ENCODE data around the gene TFF1.

The TFF1 gene

GRCh38 chr21:42358937-42359336 is 7.4 kb downstream of the TFF1 start:
- no peak for DNase-seq

- no peak for DNase-seq
Observed at GRCh38 chr21:42358261-42358660, 8.1 kb downstream of the TFF1 start.

- no peak for DNase-seq
Observed at GRCh38 chr21:42357307-42357706, 9.0 kb downstream of the TFF1 start.

- no peak for DNase-seq
Observed at GRCh38 chr21:42356650-42357049, 9.7 kb downstream of the TFF1 start.

- DNase-seq, result no peak
Observed at GRCh38 chr21:42356046-42356445, 10.3 kb downstream of the TFF1 start.

- DNase-seq, result no peak
Observed at GRCh38 chr21:42353623-42354022, 12.7 kb downstream of the TFF1 start.

- no peak for DNase-seq
Observed at GRCh38 chr21:42352441-42353095, 13.8 kb downstream of the TFF1 start.

- DNase-seq, result no peak
Observed at GRCh38 chr21:42351626-42352440, 14.5 kb downstream of the TFF1 start.

- DNase-seq, result no peak
Observed at GRCh38 chr21:42350927-42351426, 15.4 kb downstream of the TFF1 start, which contains the start of gene TFF2. Gene TFF2, minus strand, starts transcription at chr21:42350994. Its CDS starts 37 bp downstream, at chr21:42350957.

GRCh38 chr21:42350318-42350910 is 15.9 kb downstream of the TFF1 start:
- DNase-seq, result no peak

GRCh38 chr21:42349420-42350317 is 16.7 kb downstream of the TFF1 start:
- DNase-seq, result no peak

- no peak for DNase-seq
Observed at GRCh38 chr21:42348762-42349161, 17.6 kb downstream of the TFF1 start.

- no peak for DNase-seq
Observed at GRCh38 chr21:42347601-42348327, 18.6 kb downstream of the TFF1 start.

GRCh38 chr21:42346866-42347600 is 19.3 kb downstream of the TFF1 start:
- no peak for DNase-seq

- no peak for DNase-seq
Observed at GRCh38 chr21:42346441-42346840, 19.9 kb downstream of the TFF1 start.

- no peak for DNase-seq
Observed at GRCh38 chr21:42344631-42345030, 21.7 kb downstream of the TFF1 start.

GRCh38 chr21:42343963-42344510 is 22.3 kb downstream of the TFF1 start:
- no peak for DNase-seq

GRCh38 chr21:42343556-42343955 is 22.8 kb downstream of the TFF1 start:
- DNase-seq, result no peak

- no peak for DNase-seq
Observed at GRCh38 chr21:42343101-42343500, 23.2 kb downstream of the TFF1 start.

- no peak for DNase-seq
Observed at GRCh38 chr21:42341776-42342542, 24.4 kb downstream of the TFF1 start.
